ENCODE measurements around the gene CTU2.

- TF ChIP-seq POLR2A (IDR thresholded peaks at IDR 0.05) = no peak
- TF ChIP-seq CTCF (IDR thresholded peaks at IDR 0.05) = no peak
Measured at GRCh38 chr16:88726408-88726749, 20.1 kb downstream of the CTU2 start.

Measured in thyroid gland (tissue), 4 donors.